GM21447 (cell line): ENCODE data around the gene ITIH3.

Source experiments
- ATAC-seq: cut with Tn5 transposase; IDR thresholded peaks from one replicate; pipeline ENCODE4 v1.9.1; 2021; ENCODE audit not compliant: unreplicated experiment

Gene ITIH3

DNA sequence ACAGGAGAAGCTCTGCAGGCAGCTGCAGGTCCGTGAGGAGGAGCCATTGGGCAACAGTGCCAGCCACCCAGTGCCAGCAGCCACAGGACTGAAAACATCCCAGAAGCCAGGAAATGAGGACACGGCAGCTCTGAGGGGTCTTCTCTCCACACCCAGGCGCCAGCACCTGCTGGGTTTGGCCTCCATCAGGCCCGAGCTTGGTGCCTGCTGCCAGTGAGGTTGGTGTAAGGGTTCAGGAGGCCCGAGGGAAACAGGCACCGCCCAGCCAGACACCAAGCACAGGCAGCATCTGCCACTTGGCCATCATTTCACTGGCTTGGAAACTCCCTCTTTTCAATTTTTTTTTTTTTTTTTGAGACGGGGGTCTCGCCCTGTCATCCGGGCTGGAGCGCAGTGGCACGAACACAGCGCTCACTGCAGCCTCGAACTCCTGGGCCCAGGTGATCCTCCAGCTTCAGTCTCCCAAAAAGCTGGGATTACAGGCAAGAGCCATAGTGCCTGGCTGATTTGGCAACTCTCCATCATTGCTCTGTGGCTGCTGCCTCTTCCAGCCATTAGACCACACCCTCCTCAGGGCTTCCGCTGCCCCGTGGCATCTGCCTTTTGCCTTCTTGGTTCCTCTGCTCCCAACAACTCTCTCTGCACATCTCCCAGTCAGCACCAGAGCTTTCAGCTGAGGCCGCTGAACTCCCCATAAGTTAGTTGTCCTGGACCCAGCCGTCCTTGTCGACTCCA is 1.5 kb upstream of the ITIH3 start:
- ATAC-seq = no peak

DNA sequence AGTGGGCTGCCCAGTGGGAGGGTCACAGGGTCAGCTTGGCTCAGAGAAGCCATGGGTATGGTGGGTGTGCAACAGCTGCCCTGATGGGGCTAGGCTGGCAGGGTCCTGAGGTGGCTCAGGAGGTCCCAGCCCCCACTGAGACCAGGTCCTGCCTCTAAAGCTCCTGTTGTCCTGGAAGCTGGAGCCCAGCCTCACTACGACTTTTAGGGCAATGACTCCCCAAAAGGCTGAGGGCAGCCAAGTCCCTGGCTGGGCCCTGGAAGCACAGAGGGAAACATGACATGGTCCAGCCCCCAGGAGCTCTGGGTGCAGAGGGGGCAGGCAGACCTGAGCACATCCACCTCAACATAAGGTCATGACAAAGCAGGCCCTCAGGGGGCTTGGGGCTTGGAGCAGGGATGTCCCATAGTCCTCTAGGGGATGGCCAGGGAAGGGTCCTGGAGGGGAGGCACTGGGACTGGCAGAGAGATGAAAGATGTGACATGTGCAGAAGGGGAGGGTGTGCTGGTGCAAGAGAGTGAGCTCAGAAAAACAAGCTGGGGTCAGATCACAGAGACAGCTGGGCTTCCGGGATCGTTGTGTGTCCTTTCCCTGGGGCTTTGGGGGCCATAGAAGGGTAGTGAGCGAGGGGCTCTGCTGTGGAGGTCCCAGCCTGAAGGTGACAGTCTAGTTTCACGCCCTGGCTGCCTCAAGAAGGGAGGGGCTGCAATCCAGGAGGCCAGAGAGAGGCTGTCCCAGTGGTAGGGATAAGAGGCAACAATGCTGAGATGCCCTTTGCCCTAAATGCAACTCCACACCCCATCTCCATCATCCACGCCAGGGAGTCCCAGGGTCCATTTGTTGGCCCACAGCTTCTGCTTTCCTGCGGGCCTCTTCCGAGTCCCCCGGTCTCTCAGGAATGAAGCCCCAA is 639 bp upstream of the ITIH3 start:
- no peak for ATAC-seq

DNA sequence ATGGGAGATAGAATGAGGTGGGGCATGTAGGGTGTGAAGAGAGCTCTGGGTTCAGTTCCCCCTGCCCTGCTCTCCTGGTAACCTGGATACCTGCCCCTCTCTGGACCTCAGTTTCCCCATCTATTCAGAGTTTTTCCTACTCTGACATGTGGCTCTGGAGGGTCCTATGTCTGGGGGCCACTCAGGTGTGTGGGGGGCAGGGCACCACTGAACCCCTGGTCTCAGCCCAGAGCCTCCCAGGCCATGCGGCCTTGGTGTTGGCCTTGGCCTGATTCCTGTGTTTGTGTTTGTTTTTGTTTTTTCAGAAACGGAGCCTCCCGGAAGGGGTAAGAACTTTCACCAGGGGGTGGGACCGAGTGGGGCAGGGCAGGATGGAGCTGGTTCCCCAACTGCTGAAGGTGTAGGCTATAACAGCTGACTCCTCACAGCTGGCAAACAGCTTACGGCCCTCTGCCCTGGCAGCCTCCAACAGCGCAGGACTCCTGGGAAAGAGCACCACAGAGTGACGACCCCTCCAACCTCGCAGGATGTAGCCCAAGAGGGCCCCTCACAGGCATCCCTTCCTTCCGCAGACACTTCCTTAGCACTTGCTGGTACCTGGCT is 803 bp downstream of the ITIH3 start:
- ATAC-seq = no peak

DNA sequence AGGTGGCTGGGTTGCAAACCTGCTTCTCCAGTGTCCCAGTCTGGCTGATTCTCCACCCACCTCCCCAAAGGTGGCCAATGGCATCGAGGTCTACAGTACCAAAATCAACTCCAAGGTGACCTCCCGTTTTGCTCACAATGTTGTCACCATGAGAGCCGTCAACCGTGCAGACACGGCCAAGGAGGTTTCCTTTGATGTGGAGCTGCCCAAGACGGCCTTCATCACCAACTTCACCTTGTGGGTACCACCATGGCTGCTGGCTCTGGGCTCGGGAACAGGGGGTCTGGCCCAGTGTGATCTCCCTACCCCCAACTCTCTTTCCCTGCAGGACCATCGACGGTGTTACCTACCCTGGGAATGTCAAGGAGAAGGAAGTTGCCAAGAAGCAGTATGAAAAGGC is 1.8 kb downstream of the ITIH3 start:
- no peak for ATAC-seq

DNA sequence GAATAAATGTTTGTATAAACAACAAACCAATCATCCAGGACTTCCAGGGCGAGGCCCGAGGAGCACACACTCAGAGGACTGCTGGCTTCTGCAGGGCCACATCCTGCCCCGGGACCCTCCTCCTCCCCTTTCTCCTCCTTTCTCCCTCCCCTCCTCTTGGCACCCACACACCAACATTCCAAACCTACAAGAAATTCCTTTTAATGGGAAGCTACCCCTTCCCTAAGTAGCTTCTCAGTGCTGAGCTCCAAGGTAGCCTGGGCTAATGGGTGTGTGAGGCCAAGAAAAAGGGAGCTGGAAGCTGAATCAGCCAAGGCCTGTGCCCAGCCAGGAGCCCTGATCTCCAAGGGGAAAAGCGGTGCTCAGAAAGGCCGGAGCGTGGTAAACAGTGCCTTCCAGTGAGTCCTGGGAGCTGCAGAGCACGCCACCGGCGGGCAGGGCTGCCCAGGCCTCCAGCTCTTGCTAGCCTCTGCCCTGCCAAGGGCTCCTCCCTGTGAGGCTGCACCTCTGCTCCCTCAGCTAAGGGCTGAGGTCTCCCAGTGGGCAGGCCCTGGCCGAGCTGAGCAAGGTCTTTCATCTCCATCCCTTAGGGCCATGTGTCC is 3.9 kb downstream of the ITIH3 start:
- no peak for ATAC-seq

DNA sequence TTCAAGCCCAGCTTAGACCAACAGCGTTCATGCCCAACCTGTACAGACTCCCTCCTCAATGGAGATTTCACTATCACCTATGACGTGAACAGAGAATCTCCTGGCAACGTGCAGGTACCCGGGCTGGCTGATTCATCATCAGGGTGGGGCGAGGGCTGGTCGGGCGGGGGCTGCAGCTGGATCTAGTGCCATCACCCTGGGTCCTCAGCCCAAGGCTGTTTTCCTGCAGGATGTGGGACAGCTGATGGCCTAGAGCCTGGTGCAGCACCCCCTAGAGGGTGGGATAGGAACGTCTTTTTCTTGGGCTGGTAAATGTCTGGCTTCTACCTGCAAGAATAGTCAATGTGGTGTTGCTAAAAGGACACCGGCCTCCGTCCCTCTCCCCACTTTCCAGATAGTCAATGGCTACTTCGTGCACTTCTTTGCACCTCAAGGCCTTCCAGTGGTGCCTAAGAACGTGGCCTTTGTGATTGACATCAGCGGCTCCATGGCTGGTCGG is 4.4 kb downstream of the ITIH3 start:
- ATAC-seq = no peak

DNA sequence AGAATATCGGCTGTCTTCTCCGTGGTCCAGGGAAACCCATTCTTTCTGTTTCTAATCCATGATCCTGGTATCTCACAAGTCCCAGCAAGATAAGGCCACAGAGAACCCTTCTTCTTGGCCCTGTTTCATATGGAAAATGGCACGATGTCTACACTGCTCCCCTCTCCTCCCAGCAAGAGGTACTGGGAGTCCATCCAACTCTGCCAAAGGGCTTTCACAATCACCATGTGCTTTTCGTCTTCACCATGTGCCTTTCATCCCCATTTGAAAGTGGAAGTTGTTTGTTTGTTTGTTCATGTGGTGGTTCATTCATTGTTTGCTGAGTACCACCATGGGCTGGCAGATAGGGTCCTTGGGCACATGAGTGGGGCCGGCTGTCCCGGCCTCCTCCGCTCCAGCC is 5.5 kb downstream of the ITIH3 start:
- no peak for ATAC-seq

DNA sequence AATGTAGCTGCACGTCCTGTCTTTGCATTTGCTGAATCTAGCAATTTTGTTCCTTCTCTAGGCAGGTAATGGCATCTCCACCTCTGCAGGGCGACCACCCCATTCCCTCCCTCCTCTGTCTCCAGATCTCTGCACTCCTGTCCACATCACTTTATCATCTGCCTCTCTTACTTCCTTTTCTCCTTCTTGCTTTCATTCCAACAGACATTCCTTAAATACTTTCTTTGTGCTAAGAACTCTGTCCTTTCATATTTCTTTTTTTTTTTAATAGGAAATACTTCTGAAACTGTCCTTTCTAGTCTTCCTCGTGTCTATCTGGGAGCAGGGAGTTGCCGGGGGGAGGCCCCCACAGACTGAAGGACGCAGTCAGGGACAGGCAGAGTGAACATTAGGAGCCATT is 7.2 kb downstream of the ITIH3 start:
- no peak for ATAC-seq

DNA sequence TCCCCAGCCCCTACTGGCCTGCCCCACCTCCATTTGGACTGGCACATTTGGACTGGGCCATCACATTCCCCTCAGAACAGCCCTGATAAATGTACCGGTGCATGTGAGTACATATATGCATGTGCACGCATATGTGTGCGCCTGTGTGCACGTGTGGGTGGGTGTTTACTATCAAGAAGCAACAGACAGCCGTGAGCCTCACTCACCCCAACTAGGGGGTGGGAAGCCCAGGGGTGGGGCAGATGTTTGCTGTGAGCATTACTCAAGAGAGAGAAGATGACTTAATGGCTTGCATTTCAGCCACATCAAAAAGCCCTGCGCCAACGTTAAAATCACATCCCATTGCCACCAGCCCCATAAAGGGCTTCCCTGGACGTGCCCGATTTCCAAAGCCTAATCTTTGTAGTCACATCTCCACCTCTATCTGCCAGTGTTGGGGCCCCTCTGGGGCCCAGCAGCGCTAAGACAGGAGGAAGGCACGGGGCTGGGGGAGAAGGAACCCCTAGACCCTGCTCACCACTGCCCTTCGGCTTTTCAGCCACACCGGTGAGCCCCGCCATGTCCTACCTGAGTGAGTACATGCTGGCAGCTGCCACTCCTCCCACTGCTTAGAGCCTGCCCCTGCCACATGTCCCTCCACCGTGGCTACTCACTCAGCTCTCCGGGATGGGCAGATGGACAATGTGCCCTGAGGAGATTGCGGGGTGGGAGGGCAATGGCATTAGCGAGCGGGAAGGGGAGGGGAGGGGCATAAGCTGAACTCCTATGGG is 10.9 kb downstream of the ITIH3 start:
- ATAC-seq = no peak

DNA sequence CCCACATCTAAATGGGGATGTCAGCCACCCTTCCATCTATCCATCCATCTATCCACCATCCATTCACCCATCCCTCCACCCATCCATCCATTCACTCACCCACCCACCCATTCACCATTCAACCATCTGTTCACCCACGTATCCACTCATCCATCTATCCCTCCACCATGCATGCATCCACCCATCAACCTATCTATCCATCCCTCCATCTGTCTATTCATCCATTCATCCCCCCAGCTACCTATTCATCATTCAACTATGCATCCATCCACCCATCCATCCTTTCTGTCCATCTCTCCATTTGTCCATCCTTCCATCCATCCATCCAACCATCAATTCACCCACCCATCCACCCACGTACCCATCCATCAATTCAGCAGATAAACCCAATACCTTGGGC is 14.6 kb downstream of the ITIH3 start:
- ATAC-seq = no peak

DNA sequence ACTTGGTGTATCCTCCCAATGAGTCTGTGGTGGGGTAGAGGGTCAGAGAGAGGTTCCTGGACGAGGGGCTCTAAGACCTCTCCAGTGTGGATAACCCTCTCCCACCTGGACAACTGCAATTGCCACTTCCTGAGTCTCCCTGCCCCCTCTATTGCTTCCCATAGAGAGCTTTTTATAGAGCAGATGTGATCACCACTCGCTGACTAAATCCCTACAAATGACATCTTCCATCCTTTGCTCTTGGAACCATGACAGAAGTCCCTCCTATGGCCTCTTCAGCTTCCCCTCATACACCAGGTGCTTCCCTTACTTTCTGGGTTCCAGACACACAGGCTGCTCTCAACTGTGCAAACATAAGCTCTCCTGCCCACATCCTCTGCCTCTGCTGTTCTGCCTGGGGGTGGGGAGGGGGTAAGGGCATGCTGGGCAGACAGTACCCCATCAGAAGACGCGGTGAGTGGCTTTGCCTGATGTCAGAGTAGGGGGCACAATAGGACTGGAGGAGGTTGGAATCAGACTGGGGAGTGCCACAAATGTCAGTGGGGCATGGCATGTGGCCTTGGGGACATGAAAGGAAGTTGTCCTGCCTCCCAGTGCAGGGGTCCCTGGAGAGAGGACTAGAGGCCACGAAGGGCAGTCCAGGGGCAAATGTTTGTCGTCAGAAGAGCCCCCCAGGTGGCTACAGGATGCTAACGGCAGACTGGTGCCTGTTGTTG is 15.2 kb downstream of the ITIH3 start:
- ATAC-seq = no peak

DNA sequence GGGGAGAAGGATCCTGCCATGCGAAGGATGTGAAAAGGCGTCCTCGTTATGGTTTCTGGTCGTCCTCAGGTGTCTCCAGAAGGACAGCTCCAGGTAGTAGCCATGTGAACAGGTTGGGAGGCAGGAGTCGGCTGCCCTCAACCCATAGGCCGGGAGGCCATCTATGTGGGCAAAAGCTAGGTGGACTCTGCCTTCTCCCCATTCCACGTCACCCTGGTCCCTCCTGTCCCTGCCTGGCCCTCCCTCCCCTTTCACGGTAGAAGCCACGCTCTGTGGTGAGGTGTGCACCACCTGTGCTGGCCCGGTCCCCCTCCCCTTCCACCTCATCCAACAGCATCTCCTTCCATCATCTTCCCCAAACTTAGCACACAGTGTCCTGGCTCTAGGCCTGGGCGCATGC is 16.3 kb downstream of the ITIH3 start:
- ATAC-seq = no peak

DNA sequence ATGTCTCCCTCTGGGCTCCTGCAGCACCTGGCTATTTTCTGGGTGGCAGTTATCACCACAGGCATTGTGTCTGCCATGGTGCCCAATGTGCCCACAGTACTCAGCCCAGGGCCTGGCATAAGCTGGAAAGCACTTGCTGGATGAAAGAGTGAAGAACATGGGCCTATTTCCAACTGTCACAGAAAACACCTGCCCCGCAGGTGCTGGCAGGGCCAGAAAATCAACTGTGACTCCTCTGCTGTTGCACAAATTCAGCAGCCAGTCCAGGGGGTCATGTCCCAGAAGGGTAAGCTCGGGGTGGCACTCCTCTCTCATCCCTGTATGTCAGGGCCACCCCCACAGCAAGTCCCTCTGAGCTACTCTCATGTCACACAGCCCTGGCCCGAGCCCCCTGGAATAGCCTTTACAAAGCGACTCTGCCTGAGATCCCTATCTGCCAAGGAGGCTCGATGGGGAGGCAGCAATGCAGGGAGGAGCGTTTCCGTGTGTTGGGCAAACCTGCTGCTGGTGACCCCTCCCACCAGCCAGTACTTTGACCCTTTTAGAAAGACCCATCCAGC is 16.9 kb downstream of the ITIH3 start:
- no peak for ATAC-seq

DNA sequence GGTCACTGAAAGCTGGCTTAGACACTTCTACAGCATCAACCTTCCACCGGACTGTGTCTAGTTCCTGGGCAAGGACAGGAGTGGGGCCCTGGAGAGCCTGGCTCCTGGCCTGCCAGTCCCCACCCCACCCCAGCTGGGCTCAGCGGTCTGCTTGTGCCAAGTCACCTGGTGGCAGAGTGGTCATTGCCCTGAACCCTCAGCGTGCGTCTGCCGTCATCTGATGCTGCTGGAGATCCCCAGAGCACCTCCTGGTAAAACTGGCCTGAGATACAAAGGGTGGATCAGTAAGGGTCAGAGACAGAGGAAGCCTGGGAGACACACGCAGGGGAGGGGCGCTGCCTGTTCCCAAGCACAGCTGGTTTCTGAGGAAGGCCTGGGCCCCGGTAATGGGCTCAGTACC is 19.2 kb downstream of the ITIH3 start:
- ATAC-seq = no peak

DNA sequence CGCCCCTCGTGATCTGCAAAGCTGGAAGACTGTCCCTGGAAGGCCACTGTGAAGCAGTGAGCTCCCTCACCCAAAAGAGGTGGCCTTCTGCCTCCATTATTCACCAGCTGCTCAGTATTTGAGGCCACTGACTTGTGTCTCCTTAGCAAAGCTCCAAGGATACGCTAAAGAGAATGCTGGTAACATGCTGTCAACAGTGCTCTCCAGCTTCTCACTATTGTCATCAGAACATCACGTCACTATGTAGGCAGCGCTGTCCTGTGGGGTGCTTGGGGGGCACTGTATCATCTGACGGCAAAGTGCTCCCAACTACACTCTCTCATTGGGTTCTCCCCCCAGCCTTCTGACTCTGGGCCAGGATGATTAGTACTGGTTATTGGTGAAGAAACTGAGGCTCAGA is 21.6 kb downstream of the ITIH3 start:
- ATAC-seq = no peak

DNA sequence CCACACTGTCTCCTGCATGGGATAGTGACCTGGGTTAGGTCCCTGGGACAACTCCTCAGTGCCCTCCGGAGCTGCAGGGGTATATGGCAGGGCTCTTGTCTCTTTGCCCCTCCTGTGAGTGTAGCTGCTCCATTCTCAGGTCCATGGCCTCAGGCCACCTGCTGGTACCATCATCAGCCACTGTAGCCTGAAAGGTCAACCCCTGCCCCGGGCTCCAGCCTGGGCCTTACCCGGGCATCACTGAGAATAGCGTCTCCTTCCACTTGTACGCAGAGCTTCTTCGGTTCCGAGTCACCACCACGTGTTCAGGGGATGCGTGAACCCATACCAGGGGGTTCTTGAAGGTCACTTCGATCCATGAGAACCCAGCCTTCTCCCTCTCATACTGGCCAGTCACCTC is 22.1 kb downstream of the ITIH3 start:
- ATAC-seq = no peak

DNA sequence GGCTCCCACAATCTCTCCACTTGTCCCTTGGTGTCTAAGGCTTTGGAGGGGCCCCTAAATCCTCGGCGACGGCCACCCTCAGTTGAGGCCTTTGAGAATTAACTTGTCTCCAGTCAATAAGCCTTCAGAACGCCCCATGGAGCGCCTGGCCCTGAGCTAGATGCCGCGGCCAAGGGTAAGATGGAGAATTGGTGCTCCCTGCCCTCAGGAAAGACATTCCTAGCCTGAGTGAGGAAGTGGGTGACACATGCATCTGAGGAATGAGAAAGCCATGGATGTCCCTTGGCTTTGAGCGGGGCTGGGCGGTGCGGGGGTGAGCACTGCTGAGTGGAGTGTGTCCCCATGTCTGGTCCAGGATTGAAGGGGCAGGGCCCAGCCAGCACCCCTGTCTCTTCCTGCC is 22.6 kb downstream of the ITIH3 start:
- ATAC-seq = no peak

DNA sequence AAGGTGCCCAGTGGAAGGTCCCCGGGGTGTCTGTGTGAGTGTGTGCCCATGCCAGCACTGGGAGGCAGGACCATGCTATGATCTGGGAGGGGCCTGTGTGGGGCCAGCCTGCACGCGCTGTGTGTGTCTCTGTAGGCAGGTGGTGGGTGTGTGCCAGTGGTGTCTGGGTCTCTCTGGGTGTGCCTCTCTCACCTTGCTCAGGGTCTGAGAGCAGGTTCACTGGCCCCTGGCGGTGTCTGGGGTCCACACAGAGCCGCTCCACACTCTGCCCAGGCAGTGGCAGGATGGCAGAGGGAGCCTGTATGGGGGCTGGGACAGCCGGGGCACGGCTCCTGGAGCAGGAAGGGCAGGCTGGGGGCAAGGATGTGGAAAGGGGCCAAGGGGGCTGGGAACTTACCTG is 23.3 kb downstream of the ITIH3 start:
- ATAC-seq = no peak

DNA sequence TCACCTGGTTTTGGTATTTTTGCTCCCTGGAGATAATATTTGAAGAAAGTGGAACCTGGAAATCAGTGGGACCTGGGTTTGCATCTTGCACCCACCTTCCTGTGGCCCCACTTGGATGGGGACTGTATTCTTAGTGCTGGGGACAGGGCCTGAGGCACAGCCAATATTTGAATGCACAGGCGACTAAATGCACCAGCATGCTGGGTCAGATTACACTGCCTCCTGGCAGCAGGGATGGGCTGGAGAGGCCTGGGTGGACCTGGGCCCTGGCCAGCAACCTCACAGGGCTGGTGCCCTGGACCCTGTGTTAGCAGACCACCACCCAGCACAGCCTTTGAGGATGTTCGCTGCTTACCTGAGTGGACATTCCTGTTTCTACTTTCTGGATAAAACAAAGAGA is 25.3 kb downstream of the ITIH3 start:
- ATAC-seq = no peak

DNA sequence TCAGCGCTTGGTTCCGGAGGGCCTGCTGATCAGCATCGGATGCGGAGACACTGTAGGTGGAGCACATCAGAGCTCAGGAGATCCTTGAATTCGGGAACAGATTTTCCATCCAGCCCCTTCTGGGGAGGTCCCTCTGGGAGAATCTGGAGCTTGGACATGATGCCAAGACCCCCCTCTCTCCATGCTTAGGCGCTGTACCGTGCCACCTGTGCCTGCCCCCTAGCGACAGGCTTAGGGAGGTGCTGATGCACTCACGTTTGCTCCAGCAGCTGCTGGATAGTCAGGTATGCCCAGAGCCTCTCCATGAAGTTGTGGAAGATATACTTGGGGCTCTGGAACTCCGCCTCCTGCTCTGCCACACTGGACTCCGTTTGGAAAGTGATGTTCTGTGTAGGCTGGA is 26.1 kb downstream of the ITIH3 start:
- no peak for ATAC-seq
